ENCODE measurements around the gene SELENOO.

Gene SELENOO

DNA sequence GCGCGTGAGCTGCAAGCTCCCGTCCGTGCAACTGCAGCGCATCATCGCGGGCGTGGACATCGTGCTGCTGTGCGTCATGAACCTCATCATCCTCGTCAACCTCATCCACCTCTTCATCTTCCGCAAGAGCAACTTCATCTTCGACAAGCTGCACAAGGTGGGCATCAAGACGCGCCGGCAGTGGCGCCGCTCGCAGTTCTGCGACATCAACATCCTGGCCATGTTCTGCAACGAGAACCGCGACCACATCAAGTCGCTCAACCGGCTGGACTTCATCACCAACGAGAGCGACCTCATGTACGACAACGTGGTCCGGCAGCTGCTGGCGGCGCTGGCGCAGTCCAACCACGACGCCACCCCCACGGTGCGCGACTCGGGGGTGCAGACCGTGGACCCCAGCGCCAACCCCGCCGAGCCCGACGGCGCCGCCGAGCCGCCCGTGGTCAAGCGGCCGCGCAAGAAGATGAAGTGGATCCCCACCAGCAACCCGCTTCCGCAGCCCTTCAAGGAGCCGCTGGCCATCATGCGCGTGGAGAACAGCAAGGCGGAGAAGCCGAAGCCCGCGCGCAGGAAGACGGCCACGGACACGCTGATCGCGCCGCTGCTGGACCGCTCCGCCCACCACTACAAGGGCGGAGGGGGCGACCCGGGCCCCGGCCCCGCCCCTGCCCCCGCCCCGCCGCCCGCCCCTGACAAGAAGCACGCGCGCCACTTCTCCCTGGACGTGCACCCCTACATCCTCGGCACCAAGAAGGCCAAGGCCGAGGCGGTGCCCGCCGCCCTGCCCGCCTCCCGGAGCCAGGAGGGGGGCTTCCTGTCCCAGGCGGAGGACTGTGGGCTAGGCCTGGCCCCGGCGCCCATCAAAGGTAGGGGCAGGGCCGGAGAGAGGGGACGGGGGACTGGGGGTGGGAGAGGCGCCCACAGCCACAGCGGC lies 23.0 kb upstream of the SELENOO start:
- H3K4me3 ChIP-seq (ENCODE audit: control insufficient read depth, low read depth, low read length), result no peak overlapping the region
- no peak for DNase-seq (ENCODE audit: low read depth)
- TF ChIP-seq, protein P1, sequence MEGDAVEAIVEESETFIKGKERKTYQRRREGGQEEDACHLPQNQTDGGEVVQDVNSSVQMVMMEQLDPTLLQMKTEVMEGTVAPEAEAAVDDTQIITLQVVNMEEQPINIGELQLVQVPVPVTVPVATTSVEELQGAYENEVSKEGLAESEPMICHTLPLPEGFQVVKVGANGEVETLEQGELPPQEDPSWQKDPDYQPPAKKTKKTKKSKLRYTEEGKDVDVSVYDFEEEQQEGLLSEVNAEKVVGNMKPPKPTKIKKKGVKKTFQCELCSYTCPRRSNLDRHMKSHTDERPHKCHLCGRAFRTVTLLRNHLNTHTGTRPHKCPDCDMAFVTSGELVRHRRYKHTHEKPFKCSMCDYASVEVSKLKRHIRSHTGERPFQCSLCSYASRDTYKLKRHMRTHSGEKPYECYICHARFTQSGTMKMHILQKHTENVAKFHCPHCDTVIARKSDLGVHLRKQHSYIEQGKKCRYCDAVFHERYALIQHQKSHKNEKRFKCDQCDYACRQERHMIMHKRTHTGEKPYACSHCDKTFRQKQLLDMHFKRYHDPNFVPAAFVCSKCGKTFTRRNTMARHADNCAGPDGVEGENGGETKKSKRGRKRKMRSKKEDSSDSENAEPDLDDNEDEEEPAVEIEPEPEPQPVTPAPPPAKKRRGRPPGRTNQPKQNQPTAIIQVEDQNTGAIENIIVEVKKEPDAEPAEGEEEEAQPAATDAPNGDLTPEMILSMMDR (IDR thresholded peaks at IDR 0.05; ENCODE audit: control insufficient read depth, insufficient read depth, low read depth, low read length, missing control alignments), result no peak

DNA sequence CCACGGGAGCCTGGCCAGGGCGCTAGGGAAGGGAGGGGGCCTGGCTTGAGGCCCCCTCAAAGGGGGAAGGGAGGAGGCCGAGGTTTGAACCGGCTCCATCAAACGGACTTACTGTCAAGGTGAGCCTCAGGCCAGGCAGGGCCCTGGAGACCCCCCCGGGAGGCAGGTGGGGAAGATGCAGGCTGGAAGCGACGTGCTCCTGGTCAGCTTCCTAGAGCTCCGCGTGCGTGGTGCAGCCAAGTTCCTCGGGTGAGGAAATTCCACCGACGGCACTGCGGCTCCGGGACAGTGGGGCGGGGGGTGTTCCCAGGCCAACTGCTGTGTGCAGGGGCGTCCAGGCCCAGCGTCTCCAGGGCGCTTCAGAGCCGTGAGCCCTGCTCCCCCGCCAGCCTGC lies 22.3 kb upstream of the SELENOO start:
- TF ChIP-seq, protein P1 (IDR thresholded peaks at IDR 0.05; ENCODE audit: control insufficient read depth, insufficient read depth, low read depth, low read length, missing control alignments), result no peak
- no peak overlapping the region for H3K4me3 ChIP-seq (ENCODE audit: control insufficient read depth, low read depth, low read length)
- DNase-seq (ENCODE audit: low read depth), result no peak

DNA sequence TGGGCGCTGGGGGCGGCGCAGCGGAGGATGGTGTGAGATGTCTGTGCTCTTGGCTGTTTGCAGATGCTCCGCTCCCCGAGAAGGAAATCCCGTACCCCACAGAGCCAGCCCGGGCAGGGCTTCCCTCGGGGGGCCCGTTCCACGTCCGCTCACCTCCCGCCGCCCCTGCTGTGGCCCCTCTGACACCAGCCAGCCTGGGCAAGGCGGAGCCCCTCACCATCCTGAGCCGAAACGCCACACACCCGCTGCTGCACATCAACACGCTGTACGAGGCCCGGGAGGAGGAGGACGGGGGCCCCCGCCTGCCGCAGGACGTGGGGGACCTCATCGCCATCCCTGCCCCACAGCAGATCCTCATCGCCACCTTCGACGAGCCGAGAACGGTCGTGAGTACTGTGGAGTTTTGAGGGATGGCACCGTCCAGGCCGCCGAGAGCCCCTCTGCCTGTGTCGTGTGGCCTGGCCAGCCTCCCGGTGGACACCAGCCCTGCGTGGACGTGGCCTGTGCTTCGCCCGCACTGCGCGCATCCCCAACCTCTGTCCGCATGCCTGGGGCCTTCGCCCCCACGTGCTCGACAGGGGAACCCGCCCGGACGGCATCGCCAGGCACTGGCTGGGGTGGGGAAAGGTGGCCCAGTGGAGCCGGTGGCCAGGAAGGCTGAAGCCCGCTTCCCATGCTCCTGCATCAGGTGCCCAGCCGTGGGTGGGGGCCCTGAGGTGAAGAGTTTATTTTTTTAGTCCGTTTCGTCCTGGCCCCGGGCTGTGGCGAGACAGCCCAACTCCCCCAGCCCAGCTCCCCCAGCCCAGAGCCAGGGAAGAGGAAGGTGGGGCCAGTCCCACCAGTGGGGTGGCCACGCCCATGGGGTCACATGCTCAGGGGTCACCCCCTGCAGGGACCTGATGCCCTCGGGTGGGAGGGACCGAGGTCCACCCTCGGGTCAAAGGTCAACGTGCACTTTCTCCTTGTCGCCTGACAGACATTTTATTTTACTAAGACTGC lies 21.6 kb upstream of the SELENOO start:
- H3K4me3 ChIP-seq (ENCODE audit: control insufficient read depth, low read depth, low read length), result no peak overlapping the region
- TF ChIP-seq, protein P1 (IDR thresholded peaks at IDR 0.05; ENCODE audit: control insufficient read depth, insufficient read depth, low read depth, low read length, missing control alignments), result no peak
- DNase-seq (ENCODE audit: low read depth), result no peak

DNA sequence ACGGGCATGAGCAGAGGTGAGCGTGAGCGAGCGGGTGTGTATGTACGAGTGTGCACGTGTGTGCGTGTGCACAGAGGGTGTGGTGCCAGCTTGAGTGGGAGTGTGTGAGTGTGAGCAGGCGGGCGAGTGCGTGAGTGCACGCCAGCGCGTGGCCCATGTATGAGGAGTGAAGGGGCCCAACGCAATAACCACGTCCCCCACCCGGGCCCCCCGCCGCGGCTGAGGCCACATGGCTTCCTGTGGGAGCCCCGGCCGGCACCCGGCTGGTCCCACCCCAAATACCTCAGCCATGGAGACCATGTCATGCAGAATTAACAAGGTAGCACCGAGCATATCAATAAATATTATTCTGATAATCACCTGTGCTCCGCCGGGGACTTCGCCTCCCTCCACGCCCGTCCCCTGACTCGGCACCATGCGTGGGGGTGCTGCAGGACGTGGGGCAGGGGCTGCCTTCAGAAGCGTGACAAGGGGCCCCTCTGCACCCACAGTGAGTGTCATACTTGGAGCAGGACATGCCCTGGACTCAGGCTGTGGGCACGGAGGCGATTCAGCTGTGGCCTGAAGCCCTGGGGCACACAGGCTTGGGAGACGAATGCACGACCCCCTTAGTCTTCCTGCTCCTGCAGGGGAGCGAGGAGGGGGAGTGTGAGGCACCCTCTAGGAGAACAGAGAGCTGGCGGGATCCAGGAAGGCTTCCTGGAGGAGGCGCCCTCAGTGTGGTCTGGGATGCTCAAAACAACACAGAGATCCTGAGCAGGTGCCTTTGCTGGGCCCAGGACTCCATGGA lies 20.7 kb upstream of the SELENOO start:
- TF ChIP-seq, protein P1 (IDR thresholded peaks at IDR 0.05; ENCODE audit: control insufficient read depth, insufficient read depth, low read depth, low read length, missing control alignments), result no peak
- DNase-seq (ENCODE audit: low read depth), result no peak
- H3K4me3 ChIP-seq (ENCODE audit: control insufficient read depth, low read depth, low read length), result no peak overlapping the region

DNA sequence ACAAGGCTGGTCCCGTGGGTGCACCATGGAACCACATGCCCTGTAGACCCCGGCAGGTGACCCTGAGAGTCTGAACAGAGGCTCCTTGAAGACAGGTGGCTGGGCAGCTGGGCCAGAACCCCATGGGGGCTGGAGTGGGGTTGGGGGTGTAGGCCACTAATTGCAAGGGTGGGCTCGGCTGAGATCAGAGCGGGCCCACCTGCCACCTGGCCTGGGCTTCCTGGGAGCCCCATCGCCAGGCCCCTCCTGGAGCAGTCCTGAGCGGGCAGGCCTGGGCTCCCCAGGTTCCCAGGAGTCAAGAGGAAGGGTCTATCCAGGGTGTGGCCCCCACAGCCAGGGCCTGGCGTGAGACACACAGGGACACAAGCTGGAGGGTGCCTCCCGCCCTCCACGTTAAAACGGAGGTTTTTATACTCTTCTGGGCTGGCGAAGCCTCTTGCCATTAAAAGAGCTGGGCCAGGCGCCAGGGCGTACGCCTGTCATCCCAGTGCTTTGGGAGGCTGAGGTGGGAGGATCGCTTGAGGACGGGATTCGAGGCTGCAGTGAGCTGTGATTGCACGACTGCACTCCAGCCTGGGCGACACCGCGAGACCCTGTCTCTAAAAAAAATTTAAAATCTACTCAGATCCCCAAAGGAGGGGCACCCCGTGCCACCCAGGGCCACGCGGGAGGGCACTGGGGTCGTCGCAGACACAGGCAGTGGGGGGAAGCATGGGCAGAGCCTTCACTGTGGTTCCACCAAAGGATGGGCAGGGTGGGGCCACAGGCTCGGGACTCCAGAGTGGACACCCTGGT lies 19.9 kb upstream of the SELENOO start:
- TF ChIP-seq, protein P1 (IDR thresholded peaks at IDR 0.05; ENCODE audit: control insufficient read depth, insufficient read depth, low read depth, low read length, missing control alignments), result no peak
- H3K4me3 ChIP-seq (ENCODE audit: control insufficient read depth, low read depth, low read length), result no peak overlapping the region
- DNase-seq (ENCODE audit: low read depth), result no peak
